HL-60 (cell line): ENCODE results near the gene ACRV1.

Experiments used
- CTCF ChIP-seq: IDR thresholded peaks from one replicate; pipeline ENCODE4 v1.5.1; 2011; ENCODE audit warnings: low read length, control low read depth, inconsistent platforms; ENCODE audit not compliant: insufficient read depth
- REST ChIP-seq: IDR thresholded peaks from 2 replicates; pipeline ENCODE4 v1.6.1; 2012; ENCODE audit warnings: low read depth; ENCODE audit not compliant: insufficient replicate concordance

GRCh38 chr11:125671561-125671960 lies 9.1 kb downstream of the ACRV1 start:
- TF ChIP-seq CTCF (no peak), REST (no peak)
